ENCODE data around the gene NCOA5.

DNA sequence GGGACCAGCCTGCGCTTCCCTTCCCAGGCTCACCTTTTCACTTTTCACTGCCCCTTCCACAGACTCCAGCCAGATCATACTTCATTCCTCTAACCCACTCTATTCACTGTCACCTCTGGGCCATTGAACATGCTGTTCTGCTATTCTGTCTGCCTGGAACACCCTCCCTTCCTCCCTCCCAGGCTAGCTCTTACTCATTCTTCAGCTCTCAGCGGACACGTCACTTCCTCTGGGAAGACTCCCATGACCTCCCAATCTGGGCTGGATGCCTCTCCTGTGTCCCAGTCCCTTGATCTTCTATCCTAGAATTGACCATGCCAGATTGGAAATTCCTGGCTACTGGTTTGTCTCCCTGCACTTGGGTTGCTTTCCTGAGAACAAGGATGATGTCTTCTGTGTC, 55.7 kb downstream of the NCOA5 start:
- TF ChIP-seq, protein P1, sequence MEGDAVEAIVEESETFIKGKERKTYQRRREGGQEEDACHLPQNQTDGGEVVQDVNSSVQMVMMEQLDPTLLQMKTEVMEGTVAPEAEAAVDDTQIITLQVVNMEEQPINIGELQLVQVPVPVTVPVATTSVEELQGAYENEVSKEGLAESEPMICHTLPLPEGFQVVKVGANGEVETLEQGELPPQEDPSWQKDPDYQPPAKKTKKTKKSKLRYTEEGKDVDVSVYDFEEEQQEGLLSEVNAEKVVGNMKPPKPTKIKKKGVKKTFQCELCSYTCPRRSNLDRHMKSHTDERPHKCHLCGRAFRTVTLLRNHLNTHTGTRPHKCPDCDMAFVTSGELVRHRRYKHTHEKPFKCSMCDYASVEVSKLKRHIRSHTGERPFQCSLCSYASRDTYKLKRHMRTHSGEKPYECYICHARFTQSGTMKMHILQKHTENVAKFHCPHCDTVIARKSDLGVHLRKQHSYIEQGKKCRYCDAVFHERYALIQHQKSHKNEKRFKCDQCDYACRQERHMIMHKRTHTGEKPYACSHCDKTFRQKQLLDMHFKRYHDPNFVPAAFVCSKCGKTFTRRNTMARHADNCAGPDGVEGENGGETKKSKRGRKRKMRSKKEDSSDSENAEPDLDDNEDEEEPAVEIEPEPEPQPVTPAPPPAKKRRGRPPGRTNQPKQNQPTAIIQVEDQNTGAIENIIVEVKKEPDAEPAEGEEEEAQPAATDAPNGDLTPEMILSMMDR (IDR thresholded peaks at IDR 0.05): no peak
- no peak for TF ChIP-seq EZH2phosphoT487 (IDR thresholded peaks at IDR 0.05)
- TF ChIP-seq EZH2 (IDR thresholded peaks at IDR 0.05): no peak
